Thoracic aorta (tissue), 2 donors: ENCODE data around the gene MARVELD1. TPM values are rescaled to one million over a fixed set of nuclear protein-coding genes. Genes with fewer than 3 reads are reported as not detected.

Source experiments
- ATAC-seq: fragments of 150-250 bp; one replicate; pipeline ENCODE4 v1.8.0; 2017; ENCODE audit warnings: low read depth; ENCODE audit not compliant: insufficient number of reproducible peaks, low FRiP score
- DNase-seq: peaks from one replicate; pipeline ENCODE4 v3.0.0-alpha.2; 2020; ENCODE audit warnings: low spot score
- H3K27ac ChIP-seq, 2 donors: fragments of 200-600 bp; sonication (generic); 1 replicate in 1 of 2; 2 replicates in 1 of 2; pipeline ENCODE4 v1.5.1; 2016; ENCODE audit warnings: mild to moderate bottlenecking in 2 of 2, moderate library complexity in 2 of 2
- H3K27me3 ChIP-seq: fragments of 200-600 bp; sonication (generic); replicated peaks from 2 replicates; pipeline ENCODE4 v1.6.0; 2016; ENCODE audit warnings: mild to moderate bottlenecking; ENCODE audit not compliant: insufficient read depth
- H3K36me3 ChIP-seq: fragments of 200-600 bp; sonication (generic); one replicate; pipeline ENCODE4 v1.5.1; 2016
- H3K4me1 ChIP-seq, 2 donors: fragments of 200-600 bp; sonication (generic); 1 replicate in 1 of 2; 2 replicates in 1 of 2; pipeline versions ENCODE4 v1.5.1 to v1.6.0; 2016; ENCODE audit warnings: low read depth in 2 of 2, mild to moderate bottlenecking in 1 of 2; ENCODE audit not compliant: control insufficient read depth in 1 of 2
- H3K4me3 ChIP-seq: fragments of 200-600 bp; sonication (generic); 2 replicates; pipeline ENCODE4 v1.5.1; 2016; ENCODE audit warnings: mild to moderate bottlenecking
- H3K9me3 ChIP-seq: fragments of 200-600 bp; sonication (generic); 2 replicates; pipeline ENCODE4 v1.5.1; 2016
- CTCF ChIP-seq: fragments of 200-600 bp; sonication (generic); IDR thresholded peaks from one replicate; pipeline ENCODE4 v1.5.1; 2019; ENCODE audit warnings: antibody characterized with exemption
- total RNA-seq, 2 donors: library from RNA; depleted of rRNA; stranded (reverse); fragments of >200 nt; gene quantifications; one replicate each; pipeline versions ENCODE4 v1.1.0 to v1.2.3, GENCODE V29; 2016

The MARVELD1 gene
- total RNA-seq, 2 donors from 2014 or later: 85.0 to 97.9 TPM

GRCh38 chr10:97729014-97729413 lies 15.5 kb downstream of the MARVELD1 start:
- Histone ChIP-seq H3K36me3 (no peaks in the 10 kb centered on the region), H3K4me1 (peaks cover 8 to 27% of the 10 kb centered on the region in 2 donors), H3K4me3 (no peak overlapping the region), H3K27me3 (no peaks in the 10 kb centered on the region), H3K27ac (no peak overlapping the region), H3K9me3 (no peaks in the 10 kb centered on the region)
- ATAC-seq (no peak), DNase-seq (no peak)
- TF ChIP-seq CTCF: no peak

- ATAC-seq (no peak), DNase-seq (no peak)
- Histone ChIP-seq H3K27ac (no peak overlapping the region), H3K27me3 (no peaks in the 10 kb centered on the region), H3K9me3 (no peaks in the 10 kb centered on the region), H3K36me3 (no peaks in the 10 kb centered on the region), H3K4me3 (no peak overlapping the region), H3K4me1 (peaks cover 7 to 20% of the 10 kb centered on the region in 2 donors)
- TF ChIP-seq CTCF: peak; percentile 82
Measured at GRCh38 chr10:97731346-97732051, 18.0 kb downstream of the MARVELD1 start.

- Histone ChIP-seq H3K4me3 (no peak overlapping the region), H3K4me1 (peaks cover 3 to 18% of the 10 kb centered on the region in 2 donors), H3K27me3 (no peaks in the 10 kb centered on the region), H3K36me3 (no peaks in the 10 kb centered on the region), H3K9me3 (no peaks in the 10 kb centered on the region), H3K27ac (no peak overlapping the region)
- TF ChIP-seq CTCF: no peak
- DNase-seq: no peak
- no peak for ATAC-seq
Measured at GRCh38 chr10:97732052-97732359, 18.5 kb downstream of the MARVELD1 start.

- H3K9me3 ChIP-seq: no peaks in the 10 kb centered on the region
- no peak overlapping the region for H3K27ac ChIP-seq
- H3K36me3 ChIP-seq: no peaks in the 10 kb centered on the region
- DNase-seq (no peak), ATAC-seq (no peak)
- H3K27me3 ChIP-seq: no peaks in the 10 kb centered on the region
- no peak overlapping the region for H3K4me3 ChIP-seq
- H3K4me1 ChIP-seq: peaks cover 7 to 16% of the 10 kb centered on the region in 2 donors
- no peak for TF ChIP-seq CTCF
Measured at GRCh38 chr10:97733256-97733655, 19.7 kb downstream of the MARVELD1 start.

- Histone ChIP-seq H3K4me3 (no peak overlapping the region), H3K9me3 (no peaks in the 10 kb centered on the region), H3K36me3 (no peaks in the 10 kb centered on the region), H3K27me3 (no peaks in the 10 kb centered on the region), H3K27ac (no peak overlapping the region), H3K4me1 (peaks cover 12 to 24% of the 10 kb centered on the region in 2 donors)
- TF ChIP-seq CTCF: no peak
- DNase-seq (no peak), ATAC-seq (no peak)
Measured at GRCh38 chr10:97734021-97734420, 20.5 kb downstream of the MARVELD1 start.
